NK-92 (cell line): ENCODE data around the gene SAP30BP.

Source experiments
- DNase-seq: peaks from one replicate; lab custom pipeline; 2025; ENCODE audit not compliant: unreplicated experiment; lab: John Stamatoyannopoulos, UW

Gene SAP30BP

DNA sequence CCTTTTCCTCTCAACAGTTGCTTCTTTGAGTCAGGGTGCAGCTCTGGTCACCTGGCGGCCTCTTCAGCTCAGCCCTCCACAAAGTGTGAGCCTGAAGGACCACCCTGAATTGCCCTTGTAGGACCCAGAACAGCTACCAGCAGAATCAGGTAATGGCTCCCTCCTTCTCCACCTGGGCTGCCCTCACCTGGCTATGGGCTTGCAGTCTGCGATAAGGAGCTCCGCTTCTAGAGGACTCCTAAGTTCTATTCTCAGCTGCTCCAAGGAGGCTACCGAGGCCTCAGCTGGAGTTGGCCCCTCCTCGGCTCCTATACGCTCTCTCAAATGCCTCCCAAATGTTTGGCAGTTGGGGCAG is 20.5 kb upstream of the SAP30BP start:
- DNase-seq: no peak

DNA sequence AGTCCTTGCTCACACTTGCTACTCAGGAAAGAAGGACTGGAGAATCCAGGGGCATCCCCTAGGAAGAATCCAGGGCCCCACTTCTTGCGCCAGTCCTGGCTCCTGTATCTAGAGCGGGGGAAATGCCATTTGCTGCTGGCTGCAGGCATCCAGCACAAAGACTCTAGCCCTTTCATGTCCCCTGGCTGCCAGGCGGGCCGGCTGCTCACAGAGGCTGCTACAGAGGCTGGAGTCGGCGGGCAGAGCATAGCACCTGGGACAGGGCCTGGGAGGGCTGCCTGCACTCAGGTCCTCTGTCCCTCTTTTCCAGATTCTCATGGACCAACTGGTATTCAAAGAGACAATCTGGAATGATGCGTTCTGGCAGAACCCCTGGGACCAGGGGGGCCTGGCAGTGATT is 20.1 kb upstream of the SAP30BP start:
- no peak for DNase-seq

GRCh38 chr17:75647921-75648320 is 19.2 kb upstream of the SAP30BP start:
- no peak for DNase-seq

GRCh38 chr17:75649687-75650086 is 17.5 kb upstream of the SAP30BP start:
- DNase-seq: no peak

GRCh38 chr17:75650874-75651273 is 16.3 kb upstream of the SAP30BP start:
- no peak for DNase-seq

GRCh38 chr17:75652341-75652740 is 14.8 kb upstream of the SAP30BP start:
- DNase-seq: no peak

- DNase-seq: no peak
Observed at GRCh38 chr17:75652934-75653549, 14.1 kb upstream of the SAP30BP start.

DNA sequence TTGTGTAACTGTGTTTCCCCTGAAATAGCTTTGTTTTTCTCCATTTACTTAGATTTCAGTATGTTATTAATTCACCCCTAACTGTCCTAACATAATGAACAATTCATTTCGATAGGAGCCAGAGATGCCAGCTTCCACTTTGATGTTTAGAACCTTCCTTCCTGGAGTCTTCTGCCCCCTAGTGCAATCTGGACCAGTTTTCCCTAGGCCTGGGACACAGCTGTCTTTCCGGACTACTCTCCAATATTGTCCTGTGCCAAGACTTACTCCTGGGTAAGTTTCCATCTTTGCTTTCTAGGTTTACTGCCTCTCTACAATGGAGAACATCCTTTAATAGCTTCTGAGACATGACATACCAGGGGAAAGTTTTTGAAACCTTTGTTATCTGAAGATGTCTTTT is 13.0 kb upstream of the SAP30BP start:
- no peak for DNase-seq

DNA sequence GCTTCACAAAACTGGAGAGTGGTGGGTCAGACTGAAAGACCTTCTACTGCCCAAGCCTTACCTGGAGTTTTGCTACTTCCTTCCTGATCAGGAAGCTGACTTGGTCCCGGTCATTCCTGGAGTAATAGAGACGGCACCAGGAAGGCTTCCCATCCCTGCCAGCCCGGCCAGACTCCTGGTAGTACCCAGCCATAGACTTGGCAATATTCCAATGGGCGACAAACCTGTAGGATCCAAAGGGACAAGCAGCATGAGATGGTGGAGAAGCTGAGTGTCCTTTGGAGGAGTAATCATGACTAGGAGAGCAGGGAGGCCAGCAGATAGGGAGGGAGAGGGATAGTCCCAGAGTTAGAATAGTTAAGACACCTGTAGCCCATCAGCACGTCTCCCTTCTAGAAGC is 8.9 kb upstream of the SAP30BP start:
- no peak for DNase-seq

DNA sequence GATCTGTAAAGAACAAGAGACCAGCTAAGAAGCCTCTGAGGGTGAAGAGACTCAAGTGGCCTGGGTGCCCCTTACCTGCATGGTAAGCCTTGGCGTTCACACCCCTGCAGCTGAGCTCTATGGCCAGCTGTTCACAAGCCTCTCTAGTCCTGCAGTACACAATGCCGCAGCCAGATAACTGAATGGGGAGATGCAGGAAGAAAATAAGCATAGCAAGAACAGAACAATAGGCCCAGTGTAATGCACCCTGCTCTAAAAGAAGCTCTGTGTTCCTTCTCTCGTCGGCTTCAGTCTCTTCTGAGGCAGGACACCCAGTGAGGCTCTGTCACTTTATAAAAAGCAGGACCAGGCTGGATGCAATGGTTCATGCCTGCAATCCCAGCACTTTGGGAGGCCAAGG is 5.6 kb upstream of the SAP30BP start:
- DNase-seq: no peak

GRCh38 chr17:75662511-75662910 is 4.6 kb upstream of the SAP30BP start:
- DNase-seq: no peak

DNA sequence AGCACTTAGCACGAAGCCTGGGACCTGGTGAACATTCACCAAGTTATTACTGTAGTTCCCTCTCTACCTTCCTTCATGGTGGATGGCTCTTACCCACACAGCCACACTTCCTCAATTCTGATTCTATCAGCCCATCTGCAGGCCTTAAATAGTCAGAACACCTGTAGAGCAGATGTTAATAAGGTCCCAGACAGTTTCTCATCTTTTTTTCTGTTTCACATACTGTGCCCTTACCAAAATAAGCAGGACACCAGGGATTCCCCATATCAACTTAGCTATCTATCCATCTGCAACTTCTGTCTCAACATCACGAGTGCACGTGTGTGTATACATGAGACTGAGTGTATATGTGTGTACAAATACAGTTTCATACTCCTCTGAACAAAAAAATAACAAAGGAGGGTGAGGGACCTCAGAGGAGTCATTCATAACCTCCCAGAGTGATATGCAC is 3.0 kb upstream of the SAP30BP start:
- no peak for DNase-seq

DNA sequence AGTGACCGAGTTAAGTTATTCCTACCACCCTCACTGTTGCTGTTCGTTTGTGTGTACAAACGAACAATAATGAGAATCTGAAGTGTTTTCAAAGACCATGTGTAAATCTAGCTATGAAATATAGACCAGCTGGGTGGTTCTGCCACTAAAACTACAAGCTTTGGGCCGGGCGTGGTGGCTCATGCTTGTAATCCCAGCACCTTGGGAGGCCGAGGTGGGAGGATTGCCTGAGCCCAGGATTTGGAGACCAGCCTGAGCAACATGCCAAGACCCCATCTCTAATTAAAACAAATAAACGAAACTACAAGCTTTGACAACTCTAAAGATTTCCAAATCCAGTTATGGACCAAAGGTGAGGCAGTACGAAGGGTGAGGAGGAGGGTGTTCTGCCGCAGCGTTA is 1.2 kb upstream of the SAP30BP start:
- DNase-seq: no peak

DNA sequence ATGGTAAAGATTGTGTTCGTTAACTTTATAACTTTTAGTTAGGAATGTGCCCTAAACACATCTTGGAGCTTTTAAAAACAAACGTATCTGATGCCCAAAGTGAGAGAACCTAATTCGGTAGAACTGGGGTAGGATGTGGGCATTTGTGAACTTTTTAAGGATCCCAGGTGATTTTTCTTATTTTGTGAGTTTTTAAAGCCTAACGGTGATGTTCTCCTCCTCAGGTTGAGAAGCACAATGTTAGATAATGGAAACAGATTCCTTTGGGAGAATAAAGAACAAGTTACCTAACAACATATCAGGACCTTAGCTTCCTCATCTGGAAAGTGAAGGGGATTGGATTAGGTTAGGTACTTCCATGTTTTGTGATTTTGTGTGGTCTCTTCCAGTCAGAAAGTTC is 687 bp downstream of the SAP30BP start:
- no peak for DNase-seq

DNA sequence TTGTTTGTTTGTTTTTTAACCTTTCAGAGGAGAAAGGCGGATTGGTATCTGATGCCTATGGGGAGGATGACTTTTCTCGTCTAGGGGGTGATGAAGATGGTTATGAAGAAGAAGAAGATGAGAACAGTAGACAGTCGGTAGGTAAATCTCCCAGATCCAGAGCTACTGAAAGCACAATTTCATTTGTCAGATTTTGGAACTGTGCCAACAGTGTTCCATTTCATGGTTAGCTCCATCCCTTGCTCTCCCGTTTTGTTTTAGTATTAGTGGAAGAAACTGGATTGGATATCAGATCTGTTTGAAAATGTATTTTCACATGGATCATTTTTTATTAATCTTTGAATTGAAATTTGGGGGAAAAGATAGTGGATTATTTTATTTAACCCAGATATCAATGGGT is 1.4 kb downstream of the SAP30BP start:
- no peak for DNase-seq

DNA sequence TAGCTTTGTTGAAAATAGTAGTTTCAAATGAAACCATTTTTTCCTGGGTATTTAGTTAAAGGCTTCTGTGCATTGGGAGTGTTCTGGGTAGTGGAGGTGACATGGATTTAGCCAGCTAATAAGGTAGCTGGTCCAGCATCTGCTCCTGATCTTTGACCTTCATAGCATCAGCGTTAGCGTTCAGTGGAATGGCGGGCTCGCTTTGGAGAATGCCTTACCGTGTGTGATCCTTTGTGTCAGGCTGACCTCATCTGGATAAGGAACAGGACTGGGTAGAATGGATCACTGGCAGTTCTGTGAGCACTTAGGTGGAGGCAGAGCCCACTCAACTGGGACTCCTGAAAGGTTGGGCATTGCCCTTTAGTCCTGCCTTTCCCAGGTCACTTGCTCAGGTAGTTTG is 3.7 kb downstream of the SAP30BP start:
- DNase-seq: no peak

DNA sequence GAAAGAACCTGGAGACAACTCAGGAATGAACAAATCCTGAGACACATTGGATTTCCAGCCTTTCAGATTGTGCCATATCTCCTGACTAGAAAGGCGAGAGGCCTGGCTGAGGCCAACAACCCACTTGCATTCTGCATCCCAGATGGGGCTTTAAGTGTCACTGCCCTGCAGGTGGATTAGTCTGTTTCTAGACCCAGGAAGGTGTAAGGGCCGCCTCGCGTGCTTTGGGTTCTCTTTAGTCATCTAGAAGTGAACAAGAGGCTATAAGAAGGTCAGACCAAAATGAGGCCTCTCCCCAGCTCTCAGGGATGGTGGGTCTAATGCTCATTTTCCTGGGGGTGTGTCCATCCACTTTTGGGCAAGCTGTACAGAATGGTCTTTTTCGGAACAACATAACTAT is 4.9 kb downstream of the SAP30BP start:
- no peak for DNase-seq

DNA sequence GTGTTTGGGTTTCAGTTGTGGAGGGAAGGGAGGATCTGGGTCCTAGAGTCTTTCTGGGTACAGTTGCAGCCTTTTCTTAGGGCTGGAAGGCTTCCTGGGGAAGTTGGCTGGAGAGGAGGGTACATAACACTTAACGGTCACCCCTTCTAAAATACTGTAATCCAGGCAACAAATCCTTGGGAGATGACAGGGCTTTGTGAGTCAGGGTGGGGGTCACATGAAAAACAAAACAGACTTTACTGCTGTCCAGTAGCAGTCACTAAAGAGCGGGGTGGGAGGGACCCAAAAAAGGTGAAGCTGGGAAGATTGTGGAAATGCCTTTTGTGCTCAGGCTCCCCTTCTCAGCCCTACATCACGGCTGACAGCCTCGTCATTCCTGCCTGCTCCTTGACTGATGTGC is 6.3 kb downstream of the SAP30BP start:
- DNase-seq: no peak

GRCh38 chr17:75676461-75676860 is 9.3 kb downstream of the SAP30BP start:
- no peak for DNase-seq

DNA sequence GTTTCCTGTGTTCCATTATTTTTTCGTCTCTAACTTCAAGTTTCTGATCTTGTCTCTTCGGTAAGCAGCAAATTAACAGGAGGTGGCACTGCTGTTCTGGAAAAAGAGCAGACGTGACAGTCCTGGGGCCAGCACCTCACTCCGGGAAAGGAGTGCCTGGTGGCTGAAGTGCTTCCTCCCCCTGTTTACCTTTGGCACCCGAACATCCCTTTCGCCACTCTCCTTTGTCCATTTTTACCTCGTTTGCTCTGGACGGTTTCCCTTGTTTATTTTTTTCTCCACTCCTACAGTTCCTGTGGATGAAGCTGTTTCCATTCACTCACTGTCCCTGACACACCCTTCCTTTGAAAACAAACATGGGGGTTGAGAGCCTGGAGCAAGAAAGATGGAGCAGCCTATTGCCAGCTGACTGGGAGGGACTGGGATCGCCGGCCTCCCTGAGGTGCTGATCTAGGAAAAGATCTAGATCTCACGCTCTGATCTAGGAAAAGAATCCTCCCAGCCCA is 12.6 kb downstream of the SAP30BP start:
- no peak for DNase-seq

DNA sequence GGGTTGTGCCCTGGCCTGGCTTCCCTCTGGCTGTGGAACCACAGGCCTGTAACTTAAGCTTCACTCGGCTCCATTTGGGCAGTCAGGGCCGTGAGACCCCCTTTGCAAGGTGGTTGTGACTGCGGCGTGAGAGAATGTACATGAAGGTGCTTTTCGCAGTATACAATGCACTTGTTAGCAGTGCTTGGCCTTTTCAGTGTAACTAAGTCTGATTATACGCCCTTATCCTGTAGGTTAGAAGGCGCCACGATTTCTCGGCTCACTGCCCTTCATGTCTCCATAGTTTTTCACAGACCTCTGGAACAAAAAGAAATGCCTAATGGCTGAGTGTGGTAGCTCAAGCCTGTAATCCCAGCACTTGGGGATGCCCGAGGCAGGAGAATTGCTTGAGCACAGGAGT is 13.3 kb downstream of the SAP30BP start:
- no peak for DNase-seq

- DNase-seq: no peak
Observed at GRCh38 chr17:75681289-75681688, 14.2 kb downstream of the SAP30BP start.

- no peak for DNase-seq
Observed at GRCh38 chr17:75683583-75683982, 16.4 kb downstream of the SAP30BP start.

DNA sequence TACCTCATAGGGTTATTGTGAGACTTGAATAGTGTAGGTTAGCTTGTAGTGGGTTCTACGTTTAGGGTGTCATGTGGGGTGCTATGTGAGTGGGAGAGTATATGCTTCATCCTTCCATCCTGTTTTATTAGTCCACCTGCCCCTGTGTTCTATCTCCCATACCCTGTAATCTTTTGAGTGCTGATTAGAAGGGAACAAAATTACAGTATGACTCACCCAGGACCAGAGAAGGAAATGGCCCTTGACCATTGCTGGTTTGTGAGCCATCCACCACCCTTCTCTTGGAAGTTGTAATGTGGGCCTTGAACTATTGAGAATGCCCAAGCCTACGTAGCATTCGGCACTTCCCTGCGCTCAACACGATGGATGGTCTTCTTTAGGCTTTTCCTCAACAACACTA is 17.1 kb downstream of the SAP30BP start:
- no peak for DNase-seq
